Stimulated activated CD8-positive, alpha-beta memory T cell treated with anti-CD3 and anti-CD28 coated beads, Interleukin-7, amount 100 ng/mL, for 24 hours (primary cell): ENCODE results near the gene PRKG1.
"Not testable (repeated sequence)": the region's sequence is repeated elsewhere in the genome, so short reads cannot be mapped to it uniquely, and the experiment has no call there.

Experiments used
- DNase-seq: peaks from one replicate; pipeline ENCODE4 v3.0.0-alpha.2; 2020; ENCODE audit warnings: low read depth

PRKG1 gene

DNA sequence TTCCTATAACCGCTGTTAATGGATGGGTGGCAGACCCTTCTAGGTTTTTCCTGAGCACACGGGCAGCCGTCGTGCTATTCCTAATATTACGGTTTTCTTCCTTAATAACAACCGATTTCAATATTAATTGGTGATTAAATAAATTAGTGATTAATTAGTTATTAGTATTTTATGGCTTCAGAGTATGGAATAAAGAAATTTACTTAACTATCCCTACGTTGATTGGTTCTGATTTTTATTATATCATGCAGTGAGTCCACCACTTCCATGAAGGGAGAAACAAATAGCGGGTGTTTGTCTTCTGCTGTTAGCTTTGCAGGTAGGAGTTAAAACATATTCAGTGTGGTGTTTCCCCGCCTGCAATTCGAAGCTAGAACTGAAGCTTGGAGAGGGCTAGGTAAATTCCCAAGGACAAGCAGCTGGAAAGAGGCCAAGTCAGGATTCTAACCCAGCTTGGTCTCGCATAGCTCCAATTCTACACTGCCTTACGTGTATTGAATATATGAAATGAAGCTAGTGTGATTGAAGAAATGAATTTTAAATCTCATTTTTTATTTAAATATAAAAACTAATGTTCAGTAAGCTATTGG lies 626.0 kb downstream of the PRKG1 start:
- DNase-seq = no peak

DNA sequence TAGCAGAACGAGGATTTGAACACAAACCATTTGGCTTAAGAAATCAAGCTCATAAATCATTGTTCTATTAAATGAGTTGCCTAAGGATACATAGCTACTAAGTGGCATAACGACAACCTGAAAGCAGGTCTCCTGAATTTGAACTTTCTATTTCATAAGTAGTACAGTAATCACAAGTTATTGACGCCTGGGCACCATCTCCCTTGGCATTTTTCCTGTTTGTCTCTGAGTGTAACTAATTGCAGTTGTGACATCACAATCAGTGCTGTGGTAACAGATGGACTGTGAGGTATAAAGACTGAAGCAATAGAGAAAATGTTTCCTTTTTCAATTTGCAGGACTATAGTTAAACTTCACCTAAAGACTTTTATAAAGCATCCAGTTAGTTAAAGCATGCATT lies 631.5 kb downstream of the PRKG1 start:
- no peak for DNase-seq

DNA sequence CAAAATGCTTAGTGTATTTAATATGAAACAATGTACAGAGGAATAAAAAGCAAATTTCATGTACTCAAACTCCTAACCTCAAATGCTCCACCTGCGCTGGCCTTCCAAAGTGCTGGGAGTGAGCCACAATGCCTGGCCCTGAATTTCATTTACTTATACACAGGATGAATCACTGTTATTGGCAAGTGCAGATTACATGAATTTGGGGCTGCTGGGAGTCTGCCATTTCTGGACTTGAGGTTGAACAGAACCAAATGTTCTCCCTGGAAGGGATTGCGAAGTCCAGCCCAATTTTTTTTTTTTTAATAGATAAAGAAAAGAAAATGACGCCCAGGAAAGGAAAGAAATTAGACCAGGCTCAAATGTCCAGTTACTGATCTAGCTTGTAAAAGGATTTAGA lies 631.9 kb downstream of the PRKG1 start:
- DNase-seq = no peak

DNA sequence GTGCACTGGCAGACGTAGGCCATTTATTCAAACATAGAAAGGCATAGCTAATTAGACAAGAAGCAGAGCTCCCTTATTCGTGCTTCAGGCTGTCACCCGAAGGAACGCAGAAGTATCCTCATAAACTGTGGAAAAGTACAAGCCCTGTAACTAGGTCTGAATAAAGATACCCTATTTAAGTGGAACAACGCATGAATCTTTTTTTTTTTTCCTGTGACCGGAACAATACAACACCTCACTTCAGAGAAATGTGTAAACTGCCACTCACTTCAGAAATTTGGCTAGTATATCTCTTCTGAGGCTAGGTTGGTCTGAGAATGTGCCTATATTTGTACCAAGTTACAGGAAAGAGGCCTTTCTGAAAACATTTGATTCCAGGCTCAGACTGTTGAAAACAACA lies 633.1 kb downstream of the PRKG1 start:
- DNase-seq = no peak

DNA sequence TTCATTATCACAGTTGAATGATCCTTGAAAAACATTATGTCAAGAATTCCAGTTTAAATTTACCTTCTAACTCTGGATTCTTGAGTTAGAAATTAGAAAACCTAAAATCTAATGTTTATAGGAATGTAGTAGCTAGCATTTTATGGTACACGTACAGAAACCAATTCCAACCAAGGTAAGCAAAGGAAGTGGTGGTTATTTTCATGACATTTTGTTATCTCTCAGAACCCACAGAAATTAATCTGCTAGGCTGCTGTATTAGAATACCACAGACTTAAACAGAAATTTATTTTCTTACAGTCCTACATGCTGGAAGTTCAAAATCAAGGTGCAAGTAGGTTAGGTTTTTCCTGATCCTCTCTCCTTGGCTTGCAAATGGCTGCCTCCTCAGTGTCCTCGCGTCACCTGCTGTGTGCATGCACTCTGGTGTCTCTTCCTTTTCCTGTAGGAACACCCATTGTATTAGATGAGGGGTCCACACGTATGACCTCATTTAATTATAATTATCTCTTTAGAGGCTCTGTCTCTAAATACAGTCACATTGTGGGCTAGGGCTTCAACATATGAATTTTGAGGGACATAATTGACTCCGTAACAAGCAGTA lies 633.6 kb downstream of the PRKG1 start:
- DNase-seq = no peak

DNA sequence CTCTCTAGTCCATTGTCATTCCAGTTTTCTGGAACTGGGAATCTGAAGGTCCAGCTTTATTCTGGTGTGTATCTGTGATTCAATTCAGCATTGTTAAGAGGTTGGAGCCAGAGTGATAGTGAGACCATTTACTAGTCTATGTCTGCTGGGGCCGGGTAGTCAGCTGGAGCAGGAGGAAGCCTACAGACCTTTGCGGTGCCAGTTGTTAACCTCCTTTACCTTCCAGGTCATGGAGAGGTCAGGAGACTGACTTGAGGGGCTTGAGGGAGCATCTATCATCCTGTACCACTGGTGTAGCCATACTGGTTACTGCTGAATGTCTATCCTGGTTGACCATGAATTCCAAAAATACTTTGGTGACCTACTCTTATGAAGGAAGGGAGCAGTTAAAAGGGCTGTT lies 634.3 kb downstream of the PRKG1 start:
- DNase-seq = no peak

DNA sequence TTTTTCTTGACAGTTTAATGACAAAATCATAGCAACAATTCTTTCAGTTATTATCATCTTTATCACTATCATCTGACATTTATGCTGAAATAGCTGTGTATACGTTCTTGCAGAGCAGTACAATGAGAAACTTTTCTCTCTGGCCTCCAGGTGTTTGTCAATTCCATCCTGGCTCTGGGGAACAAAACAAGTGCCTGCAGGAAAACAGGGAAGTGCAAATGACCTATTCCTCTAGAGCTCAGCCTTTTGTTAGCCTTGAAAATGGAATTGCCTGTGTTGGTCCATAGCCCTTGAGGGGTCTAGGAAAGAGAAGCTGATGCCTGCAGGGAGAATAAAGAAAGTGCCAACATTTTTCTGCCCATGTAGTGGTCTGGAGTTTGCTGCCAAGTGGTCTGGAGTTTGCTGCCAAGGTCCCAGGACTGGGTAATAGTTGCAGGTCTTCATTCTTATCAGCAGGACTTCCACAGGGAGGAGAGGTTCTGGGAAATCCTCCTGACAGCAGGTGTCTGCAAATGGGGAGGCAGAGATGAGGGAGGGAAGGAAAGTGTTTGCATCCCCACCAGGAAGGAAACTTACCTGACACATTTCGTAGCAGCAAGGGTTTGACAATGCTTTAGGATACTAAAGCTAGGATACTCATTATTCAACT lies 635.2 kb downstream of the PRKG1 start:
- DNase-seq = no peak

DNA sequence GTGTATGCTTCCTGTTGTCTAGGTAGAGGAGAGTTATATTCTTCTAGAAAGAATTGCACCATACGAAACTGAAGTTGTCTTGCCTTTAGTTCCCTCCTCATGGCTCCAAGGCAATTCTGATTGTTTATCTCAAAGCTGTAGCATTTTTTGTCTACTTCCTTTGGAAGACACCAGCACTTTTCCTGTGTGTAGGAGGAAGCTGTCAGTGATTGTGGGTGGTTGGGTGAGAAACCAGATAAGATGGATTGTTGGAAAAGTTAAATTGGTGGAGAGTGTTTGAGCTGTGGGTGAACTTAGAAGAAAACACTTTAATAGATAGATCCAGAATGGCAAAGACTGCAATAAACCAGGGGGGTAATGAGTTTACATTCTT lies 637.2 kb downstream of the PRKG1 start:
- no peak for DNase-seq

DNA sequence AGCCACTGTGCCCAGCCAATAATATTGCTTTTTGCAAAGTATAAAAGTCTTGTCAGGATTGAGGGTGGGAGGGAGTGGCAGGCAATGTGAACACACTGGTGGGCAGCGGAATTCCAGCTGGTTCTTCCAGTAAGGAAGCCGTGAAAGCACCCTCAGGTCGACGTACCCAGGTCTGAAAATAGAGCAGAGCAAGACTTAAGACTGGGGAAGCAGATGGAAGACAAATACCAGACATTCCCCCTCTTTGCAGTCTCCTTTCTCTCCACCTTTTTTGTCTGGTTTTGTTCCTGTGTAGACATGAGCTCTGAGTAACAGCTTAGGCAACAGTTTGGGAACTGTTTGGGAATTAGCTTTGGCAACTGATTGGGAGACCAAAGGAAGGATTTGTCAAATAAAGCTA lies 642.7 kb downstream of the PRKG1 start:
- DNase-seq = no peak

DNA sequence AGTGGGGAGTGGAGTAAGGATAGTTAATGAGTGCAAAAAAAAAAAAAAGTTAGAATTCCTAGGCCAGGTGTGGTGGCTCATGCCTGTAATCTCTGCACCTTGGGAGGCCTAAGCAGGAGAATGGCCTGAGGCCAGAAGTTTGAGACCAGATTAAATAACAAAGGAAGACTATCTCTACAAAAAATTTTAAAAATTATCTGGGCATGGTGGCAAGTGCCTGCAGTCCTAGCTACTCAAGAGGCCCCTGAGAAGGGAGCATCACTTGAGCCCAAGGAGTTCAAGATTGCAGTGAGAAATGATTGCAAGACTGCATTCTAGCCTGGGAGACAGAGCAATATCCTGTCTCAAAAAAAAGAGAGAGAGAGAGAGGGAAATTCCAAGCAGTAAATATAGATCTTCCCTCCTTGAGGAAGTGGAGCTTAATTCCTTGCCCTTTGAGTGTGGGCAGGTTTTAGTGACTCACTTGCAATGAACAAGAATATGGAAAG lies 644.6 kb downstream of the PRKG1 start:
- no peak for DNase-seq

DNA sequence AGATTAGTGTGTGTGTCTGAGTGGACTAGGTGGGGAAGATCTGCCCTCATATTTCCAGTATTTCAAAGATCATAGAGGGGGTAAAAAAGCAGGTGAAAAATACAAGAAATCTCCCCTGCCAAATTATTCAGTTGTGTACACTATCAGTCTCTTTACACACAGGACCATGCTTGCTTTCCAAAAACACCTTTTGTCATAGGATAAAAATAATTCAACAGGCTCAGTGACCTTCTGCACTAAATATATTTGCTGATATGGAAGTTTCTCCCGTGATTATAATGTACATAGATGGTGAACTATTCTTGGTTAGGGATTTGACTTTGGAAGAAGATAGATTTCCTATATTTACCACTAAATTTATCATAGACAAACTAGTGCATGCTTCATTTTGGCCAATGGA lies 649.8 kb downstream of the PRKG1 start:
- no peak for DNase-seq

DNA sequence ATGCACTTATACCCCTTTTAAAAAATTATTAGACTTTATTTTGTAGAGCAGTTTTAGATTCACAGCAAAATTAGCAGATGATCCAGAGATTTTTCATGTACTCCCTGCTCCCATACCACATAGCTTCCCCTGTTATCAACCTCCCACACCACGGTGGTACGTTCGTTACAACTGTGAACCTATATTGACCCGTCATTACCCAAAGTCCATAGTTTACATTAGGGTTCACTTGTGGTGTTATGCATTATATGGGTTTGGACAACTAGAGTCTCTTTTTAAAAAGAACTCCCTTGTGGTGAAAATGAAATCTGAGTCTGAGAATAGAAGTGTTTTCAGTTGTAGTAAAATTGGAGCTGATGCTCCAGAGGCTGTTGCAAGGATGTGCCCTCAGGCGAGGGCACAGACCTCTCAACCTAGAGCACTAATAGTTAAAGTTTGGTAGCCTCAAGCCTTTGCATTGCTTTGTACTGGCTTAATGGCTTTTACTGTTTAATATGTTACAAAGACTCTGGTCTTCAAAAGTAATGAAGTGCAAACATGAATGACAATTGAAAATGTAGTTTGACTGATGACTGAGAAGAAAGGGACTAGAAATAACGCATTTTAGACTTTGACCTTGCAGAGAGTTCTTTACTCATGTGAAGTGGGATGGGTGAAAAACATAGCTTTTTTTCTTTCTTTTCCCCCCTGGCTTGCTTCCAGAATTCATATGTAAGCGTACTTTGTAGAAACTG lies 655.7 kb downstream of the PRKG1 start:
- DNase-seq = no peak

DNA sequence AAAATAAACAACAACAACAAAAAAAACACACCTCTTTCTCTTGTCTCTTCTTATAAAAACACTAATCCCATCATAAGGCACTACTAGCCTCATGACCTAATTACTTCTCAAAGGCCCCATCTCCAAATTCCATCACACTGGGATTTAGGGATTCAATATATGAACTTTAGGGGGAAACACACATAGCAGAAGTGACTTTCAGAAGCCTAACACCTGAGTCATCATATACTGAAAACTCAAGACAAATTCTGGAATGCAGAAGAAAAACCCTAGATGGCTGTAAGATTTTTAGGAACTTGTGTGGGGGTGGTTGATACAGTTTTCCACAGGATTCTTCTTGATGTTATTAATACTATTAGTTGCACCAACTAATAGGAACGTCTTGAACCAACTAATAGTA lies 658.8 kb downstream of the PRKG1 start:
- no peak for DNase-seq

DNA sequence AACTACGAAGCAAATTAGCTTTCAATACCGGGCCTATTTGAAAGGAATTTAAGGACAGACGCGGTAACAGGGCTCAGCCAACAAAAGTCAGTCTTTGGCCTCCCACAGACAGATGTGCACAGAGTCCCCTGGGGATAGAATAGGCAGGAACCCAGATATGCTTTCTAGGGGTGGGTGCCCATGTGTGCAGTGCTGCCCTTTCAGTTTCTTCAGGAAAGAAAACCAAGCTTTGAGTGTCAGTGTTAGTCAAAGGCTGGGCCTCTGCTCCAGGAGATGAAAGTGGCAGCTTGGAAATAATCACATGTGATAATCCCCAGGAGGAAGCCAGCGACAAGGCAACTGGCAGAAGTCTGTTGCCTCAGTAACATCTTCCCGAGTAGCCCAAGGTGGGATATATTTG lies 668.9 kb downstream of the PRKG1 start:
- no peak for DNase-seq

DNA sequence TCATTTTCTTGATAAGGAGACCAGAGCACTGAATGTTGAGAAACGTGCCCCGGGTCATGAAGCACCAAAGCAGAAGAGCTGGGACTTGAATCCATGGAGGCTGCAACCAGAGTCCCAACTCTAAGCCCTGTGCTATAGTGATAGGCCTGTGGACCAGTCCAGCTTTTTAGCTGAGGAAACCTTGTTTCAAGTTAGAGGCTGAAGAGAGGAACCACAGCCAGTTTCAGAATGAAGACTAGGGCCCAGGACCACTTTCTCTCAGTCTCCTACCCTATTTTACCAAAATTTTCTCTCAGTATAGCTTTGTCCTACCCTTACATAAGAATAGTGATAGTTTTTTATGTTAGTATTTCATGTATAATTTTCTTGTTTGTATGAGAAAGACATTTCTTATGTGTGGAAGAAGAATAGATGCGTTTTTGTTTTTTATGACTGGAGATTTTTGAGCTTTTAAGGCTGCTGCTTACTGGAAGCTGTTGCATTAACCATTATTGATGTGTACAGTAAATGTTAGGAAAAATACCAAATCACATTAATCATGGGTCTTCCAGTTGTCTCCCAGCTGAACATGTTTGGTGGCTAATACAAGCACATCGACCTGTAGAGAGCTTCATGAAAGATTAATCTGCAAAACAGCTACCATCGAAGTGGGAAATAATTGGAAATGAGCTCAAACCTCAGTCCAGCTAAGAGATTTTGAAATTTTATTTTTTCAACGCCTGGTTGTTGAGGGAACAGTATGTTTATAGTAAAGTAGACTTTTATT lies 670.1 kb downstream of the PRKG1 start:
- no peak for DNase-seq

DNA sequence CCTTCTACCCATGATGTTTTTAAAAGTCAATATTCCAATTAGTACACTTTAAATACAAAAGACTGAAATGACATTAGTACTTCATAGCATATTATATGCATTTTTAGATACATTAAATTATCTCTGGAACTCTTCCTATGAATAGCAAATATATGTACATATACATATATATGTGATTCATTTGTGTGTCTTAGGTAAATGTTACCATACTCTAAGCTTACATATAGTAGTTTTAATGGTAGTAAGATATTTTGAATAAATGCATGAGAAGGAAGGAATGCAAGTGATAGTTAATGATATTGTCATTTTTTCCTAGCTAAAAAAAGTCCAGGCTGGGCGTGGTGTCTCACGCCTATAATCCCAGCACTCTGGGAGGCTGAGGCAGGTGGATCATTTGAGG lies 671.1 kb downstream of the PRKG1 start:
- no peak for DNase-seq

DNA sequence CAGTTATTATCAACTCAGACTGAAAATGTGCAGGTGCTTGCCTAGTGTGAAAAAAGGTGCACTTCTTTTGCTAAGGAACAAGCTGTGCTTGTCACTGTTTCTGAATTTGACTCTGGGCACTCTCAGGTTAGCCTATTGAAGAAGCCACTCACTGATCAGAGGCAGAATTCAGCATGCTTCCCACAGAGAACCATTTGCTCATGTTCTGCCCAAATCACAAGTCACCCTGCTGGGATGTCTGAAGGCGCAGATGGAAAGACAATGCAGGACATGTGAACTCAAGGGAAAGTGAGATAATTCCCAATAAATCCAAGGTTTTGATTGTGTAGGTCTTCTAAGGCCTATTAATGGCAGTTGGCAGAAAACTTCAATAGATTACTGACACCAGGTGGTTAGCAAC lies 672.9 kb downstream of the PRKG1 start:
- no peak for DNase-seq

DNA sequence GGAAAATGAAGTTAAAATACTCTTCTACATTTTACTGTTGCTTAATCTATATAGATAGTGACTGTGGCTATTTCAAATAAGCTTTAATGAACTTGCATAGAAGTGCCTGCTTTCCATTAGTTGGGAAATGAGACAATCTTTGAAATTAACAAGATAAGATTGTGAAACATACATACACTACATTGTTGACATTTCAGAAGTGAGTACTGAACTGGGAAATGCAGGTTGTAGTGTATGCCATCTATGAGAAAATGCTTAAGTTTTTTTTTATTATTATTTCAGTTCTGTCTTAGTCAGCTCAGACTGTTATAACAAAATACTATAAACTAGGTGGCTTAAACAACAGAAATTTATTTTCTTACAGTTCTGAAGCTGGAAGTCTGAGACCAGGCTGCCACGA lies 674.7 kb downstream of the PRKG1 start:
- no peak for DNase-seq

DNA sequence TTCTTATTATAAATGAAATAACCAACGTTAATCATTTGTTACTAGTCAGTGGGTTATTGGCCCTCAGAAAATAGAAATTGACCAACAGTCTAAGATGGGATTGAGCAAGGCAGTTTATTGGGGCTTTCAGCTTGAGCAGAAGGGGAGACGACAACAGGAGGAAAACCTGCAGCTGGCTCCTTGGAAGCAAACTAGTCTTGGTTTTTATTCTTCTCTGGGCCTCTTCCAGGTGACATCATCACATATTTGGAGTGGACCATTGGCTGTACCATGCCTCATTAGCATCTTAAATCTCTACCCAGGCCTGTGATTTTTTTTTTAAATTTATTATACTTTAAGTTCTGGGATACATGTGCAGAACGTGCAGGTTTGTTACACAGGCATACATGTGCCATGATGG lies 684.1 kb downstream of the PRKG1 start:
- DNase-seq = no peak

DNA sequence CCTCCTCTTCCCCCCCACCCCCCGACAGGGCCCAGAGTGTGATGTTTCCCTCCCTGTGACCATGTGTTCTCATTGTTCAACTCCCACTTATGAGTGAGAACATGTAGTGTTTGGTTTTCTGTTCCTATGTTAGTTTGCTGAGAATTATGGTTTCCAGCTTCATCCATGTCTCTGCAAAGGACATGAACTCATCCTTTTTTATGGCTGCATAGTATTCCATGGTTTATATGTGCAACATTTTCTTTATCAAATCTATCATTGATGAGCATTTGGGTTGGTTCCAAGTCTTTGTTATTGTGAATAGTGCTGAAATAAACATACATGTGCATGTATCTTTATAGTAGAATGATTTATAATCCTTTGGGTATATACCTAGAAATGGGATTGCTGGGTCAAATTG lies 684.6 kb downstream of the PRKG1 start:
- DNase-seq = not testable (repeated sequence)

DNA sequence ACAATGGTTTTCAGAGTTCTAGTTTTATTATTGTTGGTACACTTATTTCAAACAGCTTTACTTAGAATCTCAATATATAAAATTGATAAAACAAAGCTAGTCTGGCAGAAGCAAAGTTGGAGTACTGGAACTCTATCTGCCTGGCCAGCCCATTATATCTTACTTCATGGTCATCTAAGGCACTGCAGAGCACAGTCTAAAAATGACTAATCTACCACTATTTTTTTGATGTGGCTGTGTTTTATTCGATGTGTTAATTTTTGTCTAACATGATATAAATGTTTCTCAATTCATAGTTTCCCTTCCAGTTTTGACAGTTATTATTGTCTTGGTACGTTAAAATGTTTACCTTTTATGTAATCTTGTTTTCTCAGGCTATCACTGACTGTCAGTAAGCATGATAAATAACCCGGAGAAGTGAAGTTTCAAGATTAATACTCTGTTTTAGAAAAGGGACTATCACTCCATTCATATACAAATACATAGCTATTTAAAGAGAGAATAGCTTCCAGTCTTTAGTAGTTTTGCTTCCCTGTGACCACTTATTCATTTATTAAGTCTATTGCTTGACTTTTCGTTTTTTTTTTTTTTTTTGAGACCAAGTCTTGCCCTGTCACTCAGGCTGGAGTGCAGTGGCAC lies 685.7 kb downstream of the PRKG1 start:
- DNase-seq = no peak
